ENCODE data around the gene TNIP1.

GRCh38 chr5:151072630-151073025 is 8.2 kb downstream of the TNIP1 start:
- TF ChIP-seq CTCF (conservative IDR thresholded peaks at IDR 0.05) (no peak), EZH2 (IDR thresholded peaks at IDR 0.05; ENCODE audit: low read depth) (no peak)
